ENCODE data around the gene PHACTR3.
"Not testable (repeated sequence)": the region's sequence is repeated elsewhere in the genome, so short reads cannot be mapped to it uniquely, and the experiment has no call there.

Gene PHACTR3

GRCh38 chr20:59871096-59871495, 266.8 kb downstream of the PHACTR3 start:
- no peak for DNase-seq (ENCODE audit: low spot score)

GRCh38 chr20:59873409-59873808, 269.1 kb downstream of the PHACTR3 start:
- DNase-seq (ENCODE audit: low spot score): no peak

- no peak for DNase-seq (ENCODE audit: low spot score)
Observed at GRCh38 chr20:59880198-59880597, 275.9 kb downstream of the PHACTR3 start.

- no peak for DNase-seq (ENCODE audit: low spot score)
Observed at GRCh38 chr20:59884494-59884893, 280.2 kb downstream of the PHACTR3 start.

- no peak for DNase-seq (ENCODE audit: low spot score)
Observed at GRCh38 chr20:59888050-59888449, 283.7 kb downstream of the PHACTR3 start.

- not testable (repeated sequence) for DNase-seq (ENCODE audit: low spot score)
Observed at GRCh38 chr20:59890035-59890434, 285.7 kb downstream of the PHACTR3 start.

GRCh38 chr20:59891581-59891980, 287.2 kb downstream of the PHACTR3 start:
- no peak for DNase-seq (ENCODE audit: low spot score)

- no peak for DNase-seq (ENCODE audit: low spot score)
Observed at GRCh38 chr20:59895908-59896307, 291.6 kb downstream of the PHACTR3 start.
